Gastroesophageal sphincter (tissue), 3 donors: ENCODE data around the gene BPHL.

ENCODE experiments used
- EP300 ChIP-seq: sonication (generic); formaldehyde crosslinking; IDR thresholded peaks from one replicate; pipeline ENCODE4 v1.6.1; 2017; ENCODE audit warnings: antibody characterized with exemption, mild to moderate bottlenecking
- POLR2A ChIP-seq, 2 donors: fragments of 450-650 bp; IDR thresholded peaks; one replicate each; pipeline ENCODE4 v1.6.1; 2017; ENCODE audit warnings: antibody characterized with exemption in 2 of 2, mild to moderate bottlenecking in 2 of 2, moderate library complexity in 1 of 2
- TF ChIP-seq, protein P1 (sequence below), 4 experiments: fragments of 200-600 bp in 2 of 4; fragments of 450-650 bp in 2 of 4; sonication (generic) in 1 of 4; IDR thresholded peaks; one replicate each; pipeline ENCODE4 v1.5.1; 2017 to 2019; ENCODE audit warnings: antibody characterized with exemption in 4 of 4, mild to moderate bottlenecking in 2 of 4, moderate library complexity in 2 of 4

DNA sequence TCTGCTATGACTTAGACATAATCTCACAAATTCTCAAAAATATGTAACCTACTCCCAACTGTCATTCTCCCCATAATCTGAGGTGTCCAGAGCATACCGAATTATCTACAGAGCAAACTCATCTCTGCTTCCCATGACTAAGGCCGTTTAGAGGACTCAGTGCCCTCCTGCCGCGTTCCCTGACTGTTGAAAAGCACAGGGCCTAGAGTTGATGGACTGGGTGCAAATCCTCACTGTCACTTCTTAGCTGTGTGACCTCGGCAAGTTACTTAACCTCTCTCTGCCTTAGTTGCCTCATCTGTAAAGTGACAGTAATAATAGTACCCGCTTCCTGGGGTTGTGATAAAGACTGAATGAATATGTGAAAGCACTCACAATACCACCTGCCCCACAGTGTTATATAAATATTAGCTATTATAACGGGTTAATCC is 43.6 kb downstream of the BPHL start:
- TF ChIP-seq, protein P1, sequence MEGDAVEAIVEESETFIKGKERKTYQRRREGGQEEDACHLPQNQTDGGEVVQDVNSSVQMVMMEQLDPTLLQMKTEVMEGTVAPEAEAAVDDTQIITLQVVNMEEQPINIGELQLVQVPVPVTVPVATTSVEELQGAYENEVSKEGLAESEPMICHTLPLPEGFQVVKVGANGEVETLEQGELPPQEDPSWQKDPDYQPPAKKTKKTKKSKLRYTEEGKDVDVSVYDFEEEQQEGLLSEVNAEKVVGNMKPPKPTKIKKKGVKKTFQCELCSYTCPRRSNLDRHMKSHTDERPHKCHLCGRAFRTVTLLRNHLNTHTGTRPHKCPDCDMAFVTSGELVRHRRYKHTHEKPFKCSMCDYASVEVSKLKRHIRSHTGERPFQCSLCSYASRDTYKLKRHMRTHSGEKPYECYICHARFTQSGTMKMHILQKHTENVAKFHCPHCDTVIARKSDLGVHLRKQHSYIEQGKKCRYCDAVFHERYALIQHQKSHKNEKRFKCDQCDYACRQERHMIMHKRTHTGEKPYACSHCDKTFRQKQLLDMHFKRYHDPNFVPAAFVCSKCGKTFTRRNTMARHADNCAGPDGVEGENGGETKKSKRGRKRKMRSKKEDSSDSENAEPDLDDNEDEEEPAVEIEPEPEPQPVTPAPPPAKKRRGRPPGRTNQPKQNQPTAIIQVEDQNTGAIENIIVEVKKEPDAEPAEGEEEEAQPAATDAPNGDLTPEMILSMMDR (IDR thresholded peaks at IDR 0.05): no peak
- no peak for TF ChIP-seq POLR2A (IDR thresholded peaks at IDR 0.05)
- TF ChIP-seq EP300: no peak
